ENCODE data around the gene CDK11A. TPM values are rescaled to one million over a fixed set of nuclear protein-coding genes. Genes with fewer than 3 reads are reported as not detected.
A peak's percentile ranks its signal among the peaks of the same experiment; 100 is the strongest.
"Not testable (repeated sequence)": the region's sequence is repeated elsewhere in the genome, so short reads cannot be mapped to it uniquely, and the experiment has no call there.

The CDK11A gene
- total RNA-seq, 2 donors from 2014 or later: 35.8 to 38.9 TPM

DNA sequence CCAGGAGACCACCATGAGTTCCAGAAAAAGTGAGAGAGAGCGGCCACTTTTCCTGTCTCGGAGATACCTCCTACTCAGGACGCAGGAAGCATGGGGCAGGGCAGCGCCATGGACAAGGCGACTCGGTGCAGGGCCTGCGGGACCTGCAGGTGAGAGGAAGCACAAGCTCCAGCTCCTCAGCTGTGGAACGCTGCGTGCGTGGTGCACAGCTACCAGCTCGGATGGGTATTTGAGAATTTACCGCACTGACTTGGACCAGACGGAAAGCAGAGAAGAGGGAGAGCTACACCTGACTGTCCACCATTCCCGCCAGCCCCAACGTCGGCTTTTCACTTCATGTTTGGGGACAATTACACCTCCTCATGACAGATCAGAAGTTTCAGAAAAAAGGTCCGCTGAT is 8.2 kb upstream of the CDK11A start:
- Histone ChIP-seq H3K4me1 (no peaks in the 10 kb centered on the region), H3K27me3 (no peaks in the 10 kb centered on the region), H3K4me3 (no peak overlapping the region), H3K27ac (no peak overlapping the region), H3K36me3 (replicated peaks in 1 of 2; ENCODE audit: insufficient read depth in 1 of 2, low read depth in 2 of 2) (no peaks in the 10 kb centered on the region), H3K9me3 (no peaks in the 10 kb centered on the region)
- DNase-seq (peak in 1 of 4 donors; percentile 10), ATAC-seq (no peak)
- intact Hi-C loops (cut with DNase I): no loop called here
- TF ChIP-seq, protein P1, sequence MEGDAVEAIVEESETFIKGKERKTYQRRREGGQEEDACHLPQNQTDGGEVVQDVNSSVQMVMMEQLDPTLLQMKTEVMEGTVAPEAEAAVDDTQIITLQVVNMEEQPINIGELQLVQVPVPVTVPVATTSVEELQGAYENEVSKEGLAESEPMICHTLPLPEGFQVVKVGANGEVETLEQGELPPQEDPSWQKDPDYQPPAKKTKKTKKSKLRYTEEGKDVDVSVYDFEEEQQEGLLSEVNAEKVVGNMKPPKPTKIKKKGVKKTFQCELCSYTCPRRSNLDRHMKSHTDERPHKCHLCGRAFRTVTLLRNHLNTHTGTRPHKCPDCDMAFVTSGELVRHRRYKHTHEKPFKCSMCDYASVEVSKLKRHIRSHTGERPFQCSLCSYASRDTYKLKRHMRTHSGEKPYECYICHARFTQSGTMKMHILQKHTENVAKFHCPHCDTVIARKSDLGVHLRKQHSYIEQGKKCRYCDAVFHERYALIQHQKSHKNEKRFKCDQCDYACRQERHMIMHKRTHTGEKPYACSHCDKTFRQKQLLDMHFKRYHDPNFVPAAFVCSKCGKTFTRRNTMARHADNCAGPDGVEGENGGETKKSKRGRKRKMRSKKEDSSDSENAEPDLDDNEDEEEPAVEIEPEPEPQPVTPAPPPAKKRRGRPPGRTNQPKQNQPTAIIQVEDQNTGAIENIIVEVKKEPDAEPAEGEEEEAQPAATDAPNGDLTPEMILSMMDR (IDR thresholded peaks at IDR 0.05): no peak
- no peak for TF ChIP-seq POLR2A (IDR thresholded peaks at IDR 0.05)
- 86 to 91% methylated on average over 10 to 17 of the region's 17 CpGs for WGBS, 2 donors

DNA sequence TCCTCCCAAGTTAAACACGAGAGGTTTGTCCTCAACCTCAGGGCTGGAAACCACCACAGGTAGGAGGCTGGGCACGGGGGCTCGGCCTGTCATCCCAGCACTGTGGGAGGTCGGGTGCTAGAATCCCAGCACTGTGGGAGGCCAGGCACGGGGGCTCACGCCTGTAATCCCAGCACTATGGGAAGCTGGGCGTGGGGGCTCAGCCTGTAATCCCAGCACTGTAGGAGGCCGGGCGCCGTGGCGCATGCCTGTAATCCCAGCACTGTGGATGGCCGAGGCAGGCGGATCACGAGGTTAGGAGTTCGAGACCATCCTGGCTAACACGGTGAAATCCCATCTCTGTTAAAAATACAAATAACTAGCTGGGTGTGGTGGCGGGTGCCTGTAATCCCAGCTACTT is 6.7 kb upstream of the CDK11A start:
- ATAC-seq (no peak), DNase-seq (peak in 1 of 4 donors; percentile 6)
- Histone ChIP-seq H3K4me1 (no peaks in the 10 kb centered on the region), H3K9me3 (no peaks in the 10 kb centered on the region), H3K36me3 (replicated peaks in 1 of 2; ENCODE audit: insufficient read depth in 1 of 2, low read depth in 2 of 2) (no peaks in the 10 kb centered on the region), H3K27ac (peak overlapping the region in 1 of 4 donors; percentile 41), H3K27me3 (no peaks in the 10 kb centered on the region), H3K4me3 (no peak overlapping the region)
- 86 to 90% methylated on average over 11 to 16 of the region's 17 CpGs for WGBS, 2 donors
- TF ChIP-seq, protein P1 (IDR thresholded peaks at IDR 0.05): no peak
- no peak for TF ChIP-seq POLR2A (IDR thresholded peaks at IDR 0.05)
- intact Hi-C loops (cut with DNase I): no loop called here

DNA sequence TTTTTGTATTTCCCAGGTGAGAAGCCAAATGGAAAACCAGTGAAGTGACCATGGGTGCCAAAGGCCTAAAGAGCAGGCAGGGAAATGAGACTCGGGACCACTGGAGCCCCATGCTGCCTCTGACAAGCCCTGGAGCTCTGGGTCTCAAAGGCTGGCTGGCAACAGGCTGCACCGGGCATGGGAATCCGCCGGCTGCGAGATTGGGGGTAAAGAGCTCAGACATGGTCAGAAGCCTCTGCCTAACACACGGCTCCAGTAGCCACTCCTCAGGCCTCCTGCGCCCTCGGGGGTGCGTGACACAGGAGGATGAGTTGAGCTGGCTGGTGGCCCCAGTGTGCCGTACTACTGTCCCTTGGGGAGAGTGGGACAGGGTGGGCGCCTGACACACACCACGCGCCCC is 6.1 kb upstream of the CDK11A start:
- H3K36me3 ChIP-seq (replicated peaks in 1 of 2; ENCODE audit: insufficient read depth in 1 of 2, low read depth in 2 of 2); intact Hi-C loops (cut with DNase I); ATAC-seq; H3K4me1 ChIP-seq; H3K4me3 ChIP-seq; H3K27me3 ChIP-seq; H3K9me3 ChIP-seq: not testable (repeated sequence)
- peak overlapping the region in 1 of 4 donors; percentile 41 for H3K27ac ChIP-seq
- DNase-seq: peak in 1 of 4 donors; percentile 7
- 83% methylated on average over 1 of the region's 13 CpGs; no CpG with 5 or more reads in 1 of the 2 donors for WGBS, 2 donors

DNA sequence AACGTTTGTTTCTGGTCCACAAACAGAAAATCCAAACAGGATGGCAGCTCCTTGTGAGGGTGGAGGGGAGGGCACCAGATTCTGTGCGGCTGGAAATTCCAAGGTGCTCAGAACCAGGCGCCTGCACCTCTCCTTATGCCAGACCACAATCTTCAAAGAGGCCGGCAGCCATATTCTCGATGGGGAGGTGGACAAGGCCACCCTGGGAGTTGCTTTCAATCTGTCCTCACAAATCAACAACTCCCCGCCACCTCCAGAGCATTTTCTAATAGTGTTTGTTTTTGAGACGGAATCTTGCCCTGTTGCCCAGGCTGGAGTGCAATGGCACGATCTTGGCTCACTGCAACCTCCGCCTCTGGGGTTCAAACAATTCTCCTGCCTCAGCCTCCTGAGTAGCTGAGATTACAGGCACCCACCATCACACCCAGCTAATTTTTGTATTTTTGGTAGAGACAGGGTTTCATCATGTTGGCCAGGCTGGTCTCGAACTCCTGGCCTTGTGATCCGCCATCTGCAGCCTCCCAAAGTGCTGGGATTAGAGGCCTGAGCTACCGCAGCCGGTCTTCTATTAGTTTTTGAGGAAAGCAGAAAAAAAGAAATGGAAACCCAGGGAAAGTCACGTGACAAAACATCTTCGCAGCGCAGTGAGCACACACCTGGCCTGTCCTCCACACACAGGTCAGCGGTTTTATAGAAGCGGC is 5.1 kb upstream of the CDK11A start:
- H3K27ac ChIP-seq; intact Hi-C loops (cut with DNase I): not testable (repeated sequence)
- WGBS, 2 donors: 87 to 90% methylated on average over 12 to 17 of the region's 18 CpGs

DNA sequence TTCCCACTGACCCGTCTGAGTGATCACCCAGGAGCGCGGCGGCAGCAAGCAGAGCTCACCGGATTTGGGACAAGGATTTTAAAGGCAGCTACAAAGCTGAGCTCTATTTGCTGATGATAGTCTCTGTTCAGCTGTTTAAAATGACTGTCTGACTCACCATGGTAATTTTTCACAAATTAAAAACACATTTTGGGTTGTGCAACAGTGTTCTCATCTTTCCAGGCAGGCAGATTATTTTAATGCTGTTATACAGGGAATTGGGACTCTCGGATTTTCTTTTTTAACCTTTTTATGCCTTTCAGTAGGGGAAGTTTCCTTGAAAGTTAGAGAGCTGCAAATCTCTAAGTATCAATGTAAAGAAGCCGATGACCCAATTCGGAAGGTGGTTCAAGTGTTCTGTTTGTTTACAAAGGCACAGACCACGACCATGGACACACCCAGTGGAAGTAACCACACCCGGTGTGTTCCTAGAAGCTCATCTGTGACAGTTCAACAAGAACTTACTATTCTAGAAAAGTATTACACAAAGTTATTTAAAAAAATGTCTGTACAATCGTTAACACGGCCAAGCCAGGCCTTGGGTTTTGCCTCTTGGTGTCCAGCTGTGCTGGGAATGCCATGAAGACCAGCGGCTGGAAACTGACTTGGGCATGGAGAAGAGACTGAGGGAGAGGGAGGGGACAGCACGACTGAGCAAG is 4.3 kb upstream of the CDK11A start:
- peak in 1 of 4 donors; percentile 10 for DNase-seq
- H3K27ac ChIP-seq; H3K36me3 ChIP-seq (replicated peaks in 1 of 2; ENCODE audit: insufficient read depth in 1 of 2, low read depth in 2 of 2); intact Hi-C loops (cut with DNase I); H3K4me3 ChIP-seq; ATAC-seq; H3K27me3 ChIP-seq; H3K4me1 ChIP-seq; H3K9me3 ChIP-seq: not testable (repeated sequence)
- WGBS, 2 donors: 41 to 68% methylated on average over 6 to 9 of the region's 14 CpGs

More for the DNA sequence above, 5.1 kb upstream of the CDK11A start:
- H3K36me3 ChIP-seq (replicated peaks in 1 of 2; ENCODE audit: insufficient read depth in 1 of 2, low read depth in 2 of 2); H3K4me3 ChIP-seq; ATAC-seq; H3K9me3 ChIP-seq; H3K4me1 ChIP-seq; H3K27me3 ChIP-seq: not testable (repeated sequence)
- DNase-seq: peak in 1 of 4 donors; percentile 6

DNA sequence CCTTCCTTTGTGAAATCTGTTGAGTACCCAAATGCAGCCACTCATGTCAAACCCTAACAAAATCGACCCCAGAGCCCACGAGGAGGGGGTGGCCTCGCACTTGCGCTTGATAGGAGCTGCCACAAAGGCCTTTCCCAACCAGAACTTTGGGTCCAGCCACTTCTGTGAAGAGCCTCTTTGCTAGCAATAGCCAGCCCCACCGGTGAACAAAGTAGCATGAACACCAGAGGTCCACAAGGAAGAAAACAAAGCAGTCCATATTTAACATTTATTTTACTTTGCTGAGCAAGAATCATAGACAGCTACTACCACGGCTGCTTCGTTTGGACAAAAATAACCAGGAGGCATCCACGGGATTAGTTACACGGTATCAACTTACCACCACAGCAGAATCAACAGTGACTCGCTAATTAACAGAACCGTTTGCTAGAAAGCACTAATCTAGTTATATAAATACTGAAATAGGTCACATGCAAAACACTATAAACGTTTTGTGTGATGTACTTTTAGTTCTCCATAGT is 3.0 kb upstream of the CDK11A start:
- DNase-seq; H3K4me3 ChIP-seq; H3K27ac ChIP-seq; H3K36me3 ChIP-seq (replicated peaks in 1 of 2; ENCODE audit: insufficient read depth in 1 of 2, low read depth in 2 of 2); H3K4me1 ChIP-seq; H3K27me3 ChIP-seq; ATAC-seq; intact Hi-C loops (cut with DNase I); H3K9me3 ChIP-seq: not testable (repeated sequence)
- 80 to 94% methylated on average over 6 to 10 of the region's 12 CpGs for WGBS, 2 donors

DNA sequence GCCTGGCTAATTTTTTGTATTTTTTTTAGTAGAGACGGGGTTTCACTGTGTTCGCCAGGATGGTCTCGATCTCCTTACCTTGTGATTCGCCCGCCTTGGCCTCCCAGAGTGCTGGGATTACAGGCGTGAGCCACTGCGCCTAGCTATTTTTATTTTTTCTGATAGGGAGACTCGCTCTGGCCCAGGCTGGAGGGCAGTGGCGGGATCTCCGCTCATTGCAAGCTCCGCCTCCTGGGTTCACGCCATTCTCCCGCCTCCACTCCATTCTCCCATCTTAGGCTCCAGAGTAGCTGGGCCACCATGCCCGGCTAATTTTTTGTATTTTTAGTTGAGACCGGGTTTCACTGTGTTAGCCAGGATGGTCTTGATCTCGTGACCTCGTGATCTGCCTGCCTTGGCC is 1.9 kb upstream of the CDK11A start:
- H3K27me3 ChIP-seq; H3K4me3 ChIP-seq; intact Hi-C loops (cut with DNase I); H3K36me3 ChIP-seq (replicated peaks in 1 of 2; ENCODE audit: insufficient read depth in 1 of 2, low read depth in 2 of 2); H3K9me3 ChIP-seq; H3K27ac ChIP-seq; ATAC-seq: not testable (repeated sequence)
- peaks cover 12% of the 10 kb centered on the region for H3K4me1 ChIP-seq
- peak in 1 of 4 donors; percentile 11 for DNase-seq
- 88 to 93% methylated on average over 17 of the region's 17 CpGs for WGBS, 2 donors

Measured in body of pancreas (tissue), 4 donors.